Measurements from ENCODE around the gene P4HB.
A peak's percentile ranks its signal among the peaks of the same experiment; 100 is the strongest.

Gene P4HB

GRCh38 chr17:81868674-81869220 lies 8.4 kb upstream of the P4HB start:
- DNase-seq (ENCODE audit: low read depth) = no peak

- DNase-seq (ENCODE audit: low read depth) = no peak
These were observed 7.8 kb upstream of the P4HB start for GRCh38 chr17:81867991-81868673.

GRCh38 chr17:81867170-81867990 lies 7.0 kb upstream of the P4HB start:
- no peak for DNase-seq (ENCODE audit: low read depth)

DNA sequence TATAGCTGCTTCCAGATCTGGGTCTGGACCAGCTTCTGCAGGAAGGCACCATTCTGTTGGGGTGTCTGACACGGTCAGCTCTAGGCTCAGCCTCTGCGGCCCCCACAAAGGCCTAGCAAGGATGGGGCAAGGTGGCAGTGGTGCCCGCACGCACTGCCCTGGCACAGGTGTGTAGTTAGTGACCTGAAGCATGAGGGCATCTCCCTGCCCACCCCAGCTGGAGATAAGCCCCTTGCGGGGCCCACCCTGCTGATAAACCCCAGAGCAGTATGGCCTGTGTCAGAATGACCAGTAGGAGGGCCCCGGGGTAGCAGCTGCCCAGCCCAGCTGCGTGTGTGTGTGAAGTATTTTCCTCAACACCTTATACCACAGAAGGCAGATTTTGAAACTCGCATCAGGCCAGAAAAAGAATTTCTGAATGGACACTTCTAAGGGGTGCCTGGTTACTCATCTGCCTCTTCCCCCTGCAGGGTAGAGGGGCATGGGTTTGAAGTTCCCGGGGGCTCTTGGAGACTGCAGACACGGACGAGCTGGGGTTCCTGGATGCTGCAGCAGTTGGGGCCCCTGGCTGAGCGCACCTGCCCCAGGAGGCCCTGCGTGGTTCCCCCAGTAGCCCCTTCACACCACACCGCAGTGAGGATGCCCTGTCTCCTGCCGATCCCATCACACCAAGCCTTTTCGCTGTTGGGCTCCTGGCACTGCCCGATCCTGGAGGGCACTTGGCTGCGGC lies 6.3 kb upstream of the P4HB start:
- no peak for DNase-seq (ENCODE audit: low read depth)

DNA sequence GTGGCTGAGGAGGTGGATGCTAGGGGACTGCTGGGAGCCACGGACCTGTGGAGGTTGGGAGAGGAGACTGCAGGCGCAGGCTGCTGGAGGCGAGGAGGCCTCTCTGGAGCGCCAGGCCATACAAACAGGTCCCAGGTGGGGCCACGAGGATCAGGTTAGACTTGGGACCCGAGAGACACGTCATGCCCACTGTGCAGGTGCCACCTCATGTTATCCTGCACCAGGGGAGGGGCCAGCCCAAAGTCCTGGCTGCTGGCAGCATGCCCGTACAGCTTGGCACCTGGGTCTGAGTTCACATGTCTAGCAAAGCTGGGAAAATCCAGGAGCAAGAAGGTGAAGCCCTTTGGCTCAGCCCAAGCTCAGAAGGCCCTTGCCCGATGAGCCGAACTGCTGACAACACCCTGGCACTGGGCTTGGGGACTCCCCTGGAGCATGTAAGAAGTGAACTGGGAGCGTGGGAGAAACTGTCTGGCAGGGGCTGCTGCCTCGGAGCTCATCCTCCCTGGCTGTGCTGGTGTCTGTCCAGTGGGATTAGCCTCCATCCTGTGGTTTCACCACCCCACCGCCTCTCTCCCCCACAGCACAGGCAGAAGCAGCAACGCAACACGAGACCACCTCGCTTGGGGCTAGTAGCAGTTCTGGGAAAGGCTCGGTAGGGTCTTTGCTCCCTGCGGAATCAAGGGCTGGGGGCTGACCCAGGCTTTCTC lies 5.6 kb upstream of the P4HB start:
- no peak for DNase-seq (ENCODE audit: low read depth)

DNA sequence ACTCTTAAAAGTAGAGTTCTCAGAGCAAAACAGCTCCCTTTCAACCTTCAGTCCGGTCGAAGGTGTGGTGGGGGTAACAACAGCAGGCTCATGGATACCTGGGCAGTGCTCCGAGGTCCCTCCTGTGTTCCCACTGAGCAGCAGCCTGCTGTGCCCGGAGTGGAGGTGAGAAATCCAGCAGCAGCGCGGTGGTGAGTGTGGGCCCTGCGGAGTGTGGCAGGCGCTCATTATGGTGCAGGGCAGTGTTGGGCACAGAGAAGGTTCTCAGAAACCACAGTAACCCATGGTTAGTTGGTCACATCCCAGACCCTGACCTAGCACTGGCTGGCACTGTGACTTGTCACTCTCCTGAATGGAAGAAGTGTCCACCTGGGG lies 5.0 kb upstream of the P4HB start:
- DNase-seq (ENCODE audit: low read depth) = no peak

GRCh38 chr17:81863833-81864768 lies 3.8 kb upstream of the P4HB start:
- no peak for DNase-seq (ENCODE audit: low read depth)

GRCh38 chr17:81863123-81863675 lies 2.9 kb upstream of the P4HB start:
- DNase-seq (ENCODE audit: low read depth) = no peak

DNA sequence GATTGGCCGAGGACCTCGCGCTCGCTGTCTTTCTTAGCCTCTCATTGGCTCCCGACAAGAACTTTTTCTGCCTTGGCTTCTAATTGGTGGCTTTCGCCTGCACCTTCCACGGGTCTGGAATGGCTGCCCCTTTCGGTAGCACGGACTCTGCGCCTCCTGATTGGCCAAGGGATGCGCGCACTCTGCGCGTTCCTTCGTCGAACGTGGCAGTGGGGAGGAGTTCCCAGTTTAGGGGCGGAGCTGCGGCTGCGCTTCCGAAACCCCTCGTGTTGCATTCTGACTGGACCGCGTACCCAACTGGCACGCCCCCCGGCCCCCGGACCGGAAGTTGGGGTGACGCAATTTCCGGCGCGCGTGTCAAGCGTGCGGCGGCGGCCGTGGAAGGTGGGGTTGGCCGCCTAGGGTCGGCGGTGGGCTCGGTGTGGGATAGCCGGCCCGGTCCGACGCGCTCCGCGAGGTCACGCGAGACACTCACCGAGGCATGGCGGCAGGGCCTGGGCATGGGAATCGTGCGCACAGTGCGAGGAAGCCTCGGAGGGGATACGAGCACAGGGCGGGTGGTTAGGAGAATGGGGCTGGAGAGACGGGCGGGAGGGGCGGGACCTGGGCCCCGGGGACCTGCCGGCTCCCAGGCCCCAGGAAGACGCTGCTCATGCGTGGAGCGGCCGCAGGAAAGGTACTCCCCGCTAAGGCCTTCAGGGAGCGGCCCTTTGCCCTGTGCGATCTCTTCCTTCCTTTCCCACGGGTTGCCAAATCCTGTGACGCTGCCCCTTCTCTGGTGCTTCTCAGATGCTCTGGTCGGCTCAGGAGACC lies 627 bp upstream of the P4HB start:
- peak; percentile 98 for DNase-seq (ENCODE audit: low read depth)

GRCh38 chr17:81858967-81859905 lies 1.1 kb downstream of the P4HB start:
- DNase-seq (ENCODE audit: low read depth) = no peak

- no peak for DNase-seq (ENCODE audit: low read depth)
These were observed 2.0 kb downstream of the P4HB start for GRCh38 chr17:81858170-81858966.

GRCh38 chr17:81854974-81855774 lies 5.2 kb downstream of the P4HB start:
- DNase-seq (ENCODE audit: low read depth) = no peak

DNA sequence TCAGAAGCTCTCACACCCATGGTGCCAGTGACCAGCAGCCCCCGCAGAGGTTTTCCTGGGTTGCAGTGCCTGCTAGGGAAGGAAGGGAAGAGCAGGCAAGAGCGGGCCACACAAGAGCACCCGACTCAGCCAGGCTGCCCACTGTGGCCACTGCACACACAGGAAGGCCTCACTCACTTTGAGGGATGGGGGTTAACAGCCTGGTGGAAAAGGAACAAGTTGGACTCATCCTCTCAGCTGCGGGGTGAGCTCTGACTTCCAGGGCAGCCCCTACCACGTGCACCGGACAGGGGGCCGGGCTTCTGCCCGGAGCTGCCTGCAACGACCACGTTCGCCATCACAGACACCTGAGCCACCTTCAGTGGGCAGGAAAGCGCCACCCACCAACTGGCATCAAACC lies 8.1 kb downstream of the P4HB start:
- no peak for DNase-seq (ENCODE audit: low read depth)

DNA sequence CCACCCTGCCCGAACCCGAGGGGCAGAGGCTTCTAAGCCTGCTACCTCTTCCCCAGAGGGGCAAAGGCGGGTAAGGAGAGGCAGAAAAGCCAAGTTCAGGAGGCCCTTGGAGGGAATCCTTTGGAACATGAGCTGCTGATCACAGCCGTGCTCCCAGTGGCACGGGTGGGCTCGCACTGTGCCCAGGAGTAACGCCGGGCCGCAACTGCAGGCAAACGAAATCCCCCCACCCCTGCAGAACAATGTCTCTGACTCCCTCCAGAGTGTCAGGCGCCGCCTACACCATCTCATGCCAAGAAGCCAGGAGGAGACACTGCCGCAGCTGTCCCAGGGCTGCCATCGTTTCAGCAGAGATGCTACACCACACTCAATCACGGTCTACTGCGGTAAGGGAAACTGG lies 8.9 kb downstream of the P4HB start:
- no peak for DNase-seq (ENCODE audit: low read depth)

DNA sequence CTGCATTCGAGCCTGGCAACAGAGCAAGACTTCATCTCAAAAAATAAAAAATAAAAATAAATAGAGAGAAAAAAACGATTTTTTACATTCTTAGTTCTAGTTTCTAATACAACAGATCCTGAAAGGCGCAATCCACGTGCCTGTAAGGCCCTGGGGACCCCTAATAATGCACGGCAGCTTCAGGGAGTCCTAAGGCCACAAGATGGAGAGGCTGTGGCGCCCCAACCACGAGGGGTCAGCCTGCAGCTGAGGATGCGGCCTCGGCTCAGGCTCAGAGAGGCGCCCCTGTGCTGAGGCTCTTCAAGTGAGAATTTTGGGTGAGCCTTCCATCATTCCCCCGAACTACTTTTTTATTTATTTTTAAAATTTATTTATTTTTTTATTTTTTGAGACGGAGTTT lies 10.9 kb downstream of the P4HB start:
- no peak for DNase-seq (ENCODE audit: low read depth)

DNA sequence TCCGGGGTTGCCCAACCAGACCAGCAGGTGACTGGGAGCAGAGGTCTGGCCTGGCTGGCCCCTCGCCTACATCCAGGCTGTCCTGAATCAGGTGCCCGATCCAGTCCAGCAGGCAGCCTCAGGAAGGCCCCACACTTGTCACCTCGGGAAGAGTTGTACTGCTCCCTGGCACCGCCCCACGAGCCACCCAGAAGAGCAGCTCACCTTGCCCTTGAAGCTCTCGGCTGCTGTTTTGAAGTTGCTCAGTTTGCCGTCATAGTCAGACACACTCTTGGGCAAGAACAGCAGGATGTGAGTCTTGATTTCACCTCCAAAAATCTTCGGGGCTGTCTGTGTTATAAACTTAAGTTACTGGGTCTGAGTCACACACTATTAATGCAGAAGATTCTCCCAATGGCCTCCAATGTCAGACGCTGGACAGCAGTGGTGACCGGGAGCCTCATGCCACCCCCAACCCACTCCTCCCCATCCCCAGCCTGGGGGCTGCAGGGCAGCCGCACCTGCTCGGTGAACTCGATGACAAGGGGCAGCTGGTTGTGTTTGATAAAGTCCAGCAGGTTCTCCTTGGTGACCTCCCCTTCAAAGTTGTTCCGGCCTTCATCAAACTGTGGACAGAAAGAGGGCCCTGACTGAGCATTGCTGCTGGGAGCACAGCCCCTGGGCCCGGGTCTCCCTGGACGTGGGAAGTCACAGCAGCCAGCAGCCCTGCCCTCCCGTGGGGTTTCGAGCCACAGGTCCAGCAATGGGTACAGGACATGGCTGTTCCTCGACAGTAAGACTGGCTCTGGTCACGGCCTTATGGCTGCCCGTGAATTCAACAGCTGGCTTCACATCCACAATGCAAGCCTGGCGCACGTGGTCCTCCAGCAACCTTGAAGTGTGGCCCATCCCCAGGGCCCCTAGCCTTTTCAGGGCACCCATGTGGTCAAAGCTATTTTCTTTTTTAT lies 13.3 kb downstream of the P4HB start:
- DNase-seq (ENCODE audit: low read depth) = no peak
